K562 (cell line): Measurements from ENCODE around the gene MICAL2. TPM values are rescaled to one million over a fixed set of nuclear protein-coding genes. Genes with fewer than 3 reads are reported as not detected.

Source experiments
- ADNP ChIP-seq: fragments of 200-800 bp; sonication (Bioruptor generic); IDR thresholded peaks from 2 replicates; pipeline ENCODE4 v1.6.1; 2016; ENCODE audit warnings: missing genetic modification characterization, missing compliant biosample characterization
- ARHGAP35 ChIP-seq: fragments of 450-650 bp; IDR thresholded peaks from 2 replicates; pipeline ENCODE4 v1.6.1; 2018; ENCODE audit not compliant: partially characterized antibody
- CHD4 ChIP-seq: fragments of 200-600 bp; sonication (generic); IDR thresholded peaks from 3 replicates; pipeline ENCODE4 v1.6.1; 2012; ENCODE audit warnings: low read depth, mild to moderate bottlenecking, mixed read lengths, low read length, inconsistent platforms; ENCODE audit not compliant: insufficient read depth, insufficient replicate concordance, poor library complexity, severe bottlenecking
- EGR1 ChIP-seq: fragments of 450-650 bp; conservative IDR thresholded peaks from 2 replicates; pipeline ENCODE4 v1.6.1; 2017; ENCODE audit warnings: mild to moderate bottlenecking
- HDAC6 ChIP-seq: IDR thresholded peaks from 2 replicates; pipeline ENCODE4 v1.6.1; 2012; ENCODE audit warnings: low read depth, mild to moderate bottlenecking, control low read depth, inconsistent platforms, low read length, moderate library complexity
- KAT2B ChIP-seq: IDR thresholded peaks from one replicate; pipeline ENCODE4 v1.6.1; 2012; ENCODE audit warnings: low read depth, mild to moderate bottlenecking, control low read depth, inconsistent platforms, low read length, moderate library complexity
- KLF6 ChIP-seq: fragments of 250-450 bp; sonication (Bioruptor Pico); IDR thresholded peaks from 2 replicates; pipeline ENCODE4 v1.4.0; 2020; ENCODE audit warnings: mild to moderate bottlenecking, moderate library complexity, borderline replicate concordance
- NR3C1 ChIP-seq: sonication (generic); formaldehyde crosslinking; IDR thresholded peaks from 2 replicates; pipeline ENCODE4 v1.8.1; 2022; ENCODE audit warnings: missing genetic modification reagents
- PTRF ChIP-seq: fragments of 450-650 bp; IDR thresholded peaks from 2 replicates; pipeline ENCODE4 v1.6.1; 2016; ENCODE audit warnings: mild to moderate bottlenecking, missing genetic modification characterization, missing compliant biosample characterization
- STAG1 ChIP-seq: sonication (generic); formaldehyde crosslinking; IDR thresholded peaks from 2 replicates; pipeline ENCODE4 v1.5.0; 2020; ENCODE audit warnings: missing genetic modification reagents, borderline replicate concordance
- ZNF586 ChIP-seq: fragments of 450-650 bp; formaldehyde crosslinking; conservative IDR thresholded peaks from 2 replicates; pipeline ENCODE4 v1.4.0; 2020; ENCODE audit warnings: mild to moderate bottlenecking, moderate library complexity
- ZNF75A ChIP-seq: fragments of 450-650 bp; formaldehyde crosslinking; IDR thresholded peaks from 2 replicates; pipeline ENCODE4 v1.4.0; 2020; ENCODE audit warnings: mild to moderate bottlenecking
- polyA plus RNA-seq, 8 experiments: library from polyadenylated mRNA; depleted of rRNA in 4 of 8; stranded (reverse) in 5 of 8; unstranded in 3 of 8; fragments of >200 nt; fragmentation: Nextera tagmentation in 2 of 8; fragmentation: Illumina TruSeq in 1 of 8; extraction: Ambion mirVana in 2 of 8; extraction: Trizol in 1 of 8; gene quantifications; 2 replicates each; pipeline versions ENCODE4 v1.2.1 to v1.2.3, GENCODE V29; 2011 to 2014; ENCODE audit warnings: inconsistent platforms in 1 of 8, missing spikeins in 1 of 8
- total RNA-seq, 7 experiments: library from RNA; depleted of rRNA in 6 of 7; stranded (reverse); fragments of >200 nt in 6 of 7; fragmentation: Illumina TruSeq in 2 of 7; extraction: Trizol in 2 of 7; gene quantifications; 2 replicates each; pipeline versions ENCODE4 v1.2.1 to v1.2.3, GENCODE V29; 2011 to 2021; ENCODE audit warnings: low replicate concordance in 1 of 7
- TF ChIP-seq, protein P1 (sequence below): fragments of 450-650 bp; IDR thresholded peaks from 2 replicates; pipeline ENCODE4 v1.6.1; 2016; ENCODE audit warnings: mild to moderate bottlenecking, moderate library complexity
- TF ChIP-seq, protein P2 (sequence below): sonication (generic); formaldehyde crosslinking; IDR thresholded peaks from 2 replicates; pipeline ENCODE4 v1.8.0; 2022; ENCODE audit warnings: mild to moderate bottlenecking, missing genetic modification reagents

MICAL2 gene
- total and polyA plus RNA-seq, 9 of the 15 experiments (the other 6 are each of a cell fraction or from before 2014, with no cell fraction given), result 4.7 to 64.2 (median 33.6) TPM

DNA sequence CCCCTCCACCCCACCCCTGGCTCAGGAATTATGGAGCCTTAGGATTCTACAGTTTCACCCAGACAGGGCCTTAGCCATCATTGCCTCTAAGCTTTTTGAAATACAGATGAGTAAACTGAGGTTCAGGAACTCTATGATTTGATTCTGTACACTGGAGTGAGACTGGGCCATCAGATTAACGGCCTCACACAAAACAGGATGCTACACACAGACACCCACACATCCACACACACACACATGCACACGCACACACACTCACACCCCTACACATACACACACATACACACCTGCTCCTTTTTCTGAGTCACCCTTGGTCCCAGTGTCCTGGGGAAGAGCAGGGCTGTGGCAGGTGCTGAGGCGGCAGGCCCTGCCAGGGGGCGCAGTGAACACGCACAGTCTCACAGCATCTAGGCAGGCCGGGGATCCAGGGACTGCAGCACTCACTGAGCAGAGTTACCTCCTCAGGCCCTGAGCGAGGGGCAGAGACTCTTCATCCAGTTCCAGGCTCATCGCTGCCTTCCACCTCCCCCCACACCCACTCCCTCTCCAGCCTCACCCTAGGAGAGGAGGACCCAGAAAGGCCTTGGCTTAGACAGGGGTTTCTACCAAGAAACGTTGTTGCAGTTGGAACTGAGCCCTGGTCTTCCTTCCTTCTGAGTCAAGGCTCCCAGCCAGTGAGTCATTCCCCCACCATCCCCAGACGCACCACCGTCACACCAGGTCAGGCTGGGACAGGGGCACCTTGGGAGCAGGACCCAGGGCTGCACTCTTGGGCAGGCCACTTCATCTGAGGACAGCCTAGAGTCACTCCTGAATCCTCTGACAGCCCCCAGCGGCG, 177.2 kb downstream of the MICAL2 start (continued):
- TF ChIP-seq ARHGAP35 (no peak), NR3C1 (CRISPR knock-in tag) (no peak), PTRF (no peak), STAG1 (peak; percentile 38; the same call in 1 of the 2 replicates), ZNF586 (CRISPR knock-in tag) (no peak), HDAC6 (no peak), ADNP (tag) (no peak), KLF6 (CRISPR knock-in tag) (no peak), EGR1 (peak; percentile 45; the same call in 1 of the 2 replicates), KAT2B (no peak), CHD4 (no peak), ZNF75A (no peak)
- TF ChIP-seq, protein P1, sequence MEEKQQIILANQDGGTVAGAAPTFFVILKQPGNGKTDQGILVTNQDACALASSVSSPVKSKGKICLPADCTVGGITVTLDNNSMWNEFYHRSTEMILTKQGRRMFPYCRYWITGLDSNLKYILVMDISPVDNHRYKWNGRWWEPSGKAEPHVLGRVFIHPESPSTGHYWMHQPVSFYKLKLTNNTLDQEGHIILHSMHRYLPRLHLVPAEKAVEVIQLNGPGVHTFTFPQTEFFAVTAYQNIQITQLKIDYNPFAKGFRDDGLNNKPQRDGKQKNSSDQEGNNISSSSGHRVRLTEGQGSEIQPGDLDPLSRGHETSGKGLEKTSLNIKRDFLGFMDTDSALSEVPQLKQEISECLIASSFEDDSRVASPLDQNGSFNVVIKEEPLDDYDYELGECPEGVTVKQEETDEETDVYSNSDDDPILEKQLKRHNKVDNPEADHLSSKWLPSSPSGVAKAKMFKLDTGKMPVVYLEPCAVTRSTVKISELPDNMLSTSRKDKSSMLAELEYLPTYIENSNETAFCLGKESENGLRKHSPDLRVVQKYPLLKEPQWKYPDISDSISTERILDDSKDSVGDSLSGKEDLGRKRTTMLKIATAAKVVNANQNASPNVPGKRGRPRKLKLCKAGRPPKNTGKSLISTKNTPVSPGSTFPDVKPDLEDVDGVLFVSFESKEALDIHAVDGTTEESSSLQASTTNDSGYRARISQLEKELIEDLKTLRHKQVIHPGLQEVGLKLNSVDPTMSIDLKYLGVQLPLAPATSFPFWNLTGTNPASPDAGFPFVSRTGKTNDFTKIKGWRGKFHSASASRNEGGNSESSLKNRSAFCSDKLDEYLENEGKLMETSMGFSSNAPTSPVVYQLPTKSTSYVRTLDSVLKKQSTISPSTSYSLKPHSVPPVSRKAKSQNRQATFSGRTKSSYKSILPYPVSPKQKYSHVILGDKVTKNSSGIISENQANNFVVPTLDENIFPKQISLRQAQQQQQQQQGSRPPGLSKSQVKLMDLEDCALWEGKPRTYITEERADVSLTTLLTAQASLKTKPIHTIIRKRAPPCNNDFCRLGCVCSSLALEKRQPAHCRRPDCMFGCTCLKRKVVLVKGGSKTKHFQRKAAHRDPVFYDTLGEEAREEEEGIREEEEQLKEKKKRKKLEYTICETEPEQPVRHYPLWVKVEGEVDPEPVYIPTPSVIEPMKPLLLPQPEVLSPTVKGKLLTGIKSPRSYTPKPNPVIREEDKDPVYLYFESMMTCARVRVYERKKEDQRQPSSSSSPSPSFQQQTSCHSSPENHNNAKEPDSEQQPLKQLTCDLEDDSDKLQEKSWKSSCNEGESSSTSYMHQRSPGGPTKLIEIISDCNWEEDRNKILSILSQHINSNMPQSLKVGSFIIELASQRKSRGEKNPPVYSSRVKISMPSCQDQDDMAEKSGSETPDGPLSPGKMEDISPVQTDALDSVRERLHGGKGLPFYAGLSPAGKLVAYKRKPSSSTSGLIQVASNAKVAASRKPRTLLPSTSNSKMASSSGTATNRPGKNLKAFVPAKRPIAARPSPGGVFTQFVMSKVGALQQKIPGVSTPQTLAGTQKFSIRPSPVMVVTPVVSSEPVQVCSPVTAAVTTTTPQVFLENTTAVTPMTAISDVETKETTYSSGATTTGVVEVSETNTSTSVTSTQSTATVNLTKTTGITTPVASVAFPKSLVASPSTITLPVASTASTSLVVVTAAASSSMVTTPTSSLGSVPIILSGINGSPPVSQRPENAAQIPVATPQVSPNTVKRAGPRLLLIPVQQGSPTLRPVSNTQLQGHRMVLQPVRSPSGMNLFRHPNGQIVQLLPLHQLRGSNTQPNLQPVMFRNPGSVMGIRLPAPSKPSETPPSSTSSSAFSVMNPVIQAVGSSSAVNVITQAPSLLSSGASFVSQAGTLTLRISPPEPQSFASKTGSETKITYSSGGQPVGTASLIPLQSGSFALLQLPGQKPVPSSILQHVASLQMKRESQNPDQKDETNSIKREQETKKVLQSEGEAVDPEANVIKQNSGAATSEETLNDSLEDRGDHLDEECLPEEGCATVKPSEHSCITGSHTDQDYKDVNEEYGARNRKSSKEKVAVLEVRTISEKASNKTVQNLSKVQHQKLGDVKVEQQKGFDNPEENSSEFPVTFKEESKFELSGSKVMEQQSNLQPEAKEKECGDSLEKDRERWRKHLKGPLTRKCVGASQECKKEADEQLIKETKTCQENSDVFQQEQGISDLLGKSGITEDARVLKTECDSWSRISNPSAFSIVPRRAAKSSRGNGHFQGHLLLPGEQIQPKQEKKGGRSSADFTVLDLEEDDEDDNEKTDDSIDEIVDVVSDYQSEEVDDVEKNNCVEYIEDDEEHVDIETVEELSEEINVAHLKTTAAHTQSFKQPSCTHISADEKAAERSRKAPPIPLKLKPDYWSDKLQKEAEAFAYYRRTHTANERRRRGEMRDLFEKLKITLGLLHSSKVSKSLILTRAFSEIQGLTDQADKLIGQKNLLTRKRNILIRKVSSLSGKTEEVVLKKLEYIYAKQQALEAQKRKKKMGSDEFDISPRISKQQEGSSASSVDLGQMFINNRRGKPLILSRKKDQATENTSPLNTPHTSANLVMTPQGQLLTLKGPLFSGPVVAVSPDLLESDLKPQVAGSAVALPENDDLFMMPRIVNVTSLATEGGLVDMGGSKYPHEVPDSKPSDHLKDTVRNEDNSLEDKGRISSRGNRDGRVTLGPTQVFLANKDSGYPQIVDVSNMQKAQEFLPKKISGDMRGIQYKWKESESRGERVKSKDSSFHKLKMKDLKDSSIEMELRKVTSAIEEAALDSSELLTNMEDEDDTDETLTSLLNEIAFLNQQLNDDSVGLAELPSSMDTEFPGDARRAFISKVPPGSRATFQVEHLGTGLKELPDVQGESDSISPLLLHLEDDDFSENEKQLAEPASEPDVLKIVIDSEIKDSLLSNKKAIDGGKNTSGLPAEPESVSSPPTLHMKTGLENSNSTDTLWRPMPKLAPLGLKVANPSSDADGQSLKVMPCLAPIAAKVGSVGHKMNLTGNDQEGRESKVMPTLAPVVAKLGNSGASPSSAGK, result no peak
- TF ChIP-seq, protein P2, sequence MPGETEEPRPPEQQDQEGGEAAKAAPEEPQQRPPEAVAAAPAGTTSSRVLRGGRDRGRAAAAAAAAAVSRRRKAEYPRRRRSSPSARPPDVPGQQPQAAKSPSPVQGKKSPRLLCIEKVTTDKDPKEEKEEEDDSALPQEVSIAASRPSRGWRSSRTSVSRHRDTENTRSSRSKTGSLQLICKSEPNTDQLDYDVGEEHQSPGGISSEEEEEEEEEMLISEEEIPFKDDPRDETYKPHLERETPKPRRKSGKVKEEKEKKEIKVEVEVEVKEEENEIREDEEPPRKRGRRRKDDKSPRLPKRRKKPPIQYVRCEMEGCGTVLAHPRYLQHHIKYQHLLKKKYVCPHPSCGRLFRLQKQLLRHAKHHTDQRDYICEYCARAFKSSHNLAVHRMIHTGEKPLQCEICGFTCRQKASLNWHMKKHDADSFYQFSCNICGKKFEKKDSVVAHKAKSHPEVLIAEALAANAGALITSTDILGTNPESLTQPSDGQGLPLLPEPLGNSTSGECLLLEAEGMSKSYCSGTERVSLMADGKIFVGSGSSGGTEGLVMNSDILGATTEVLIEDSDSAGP (CRISPR knock-in tag), result no peak
